Fibroblast of lung (primary cell): Measurements from ENCODE around the gene RCAN1. TPM values are rescaled to one million over a fixed set of nuclear protein-coding genes. Genes with fewer than 3 reads are reported as not detected.

Experiments
- DNase-seq, 2 donors: peaks; one replicate each; pipeline versions ENCODE4 v3.0.0 to v3.0.0-alpha.2; 2010; ENCODE audit warnings: low read depth in 2 of 2
- H2AFZ ChIP-seq: 2 replicates; pipeline ENCODE4 v1.5.1; 2012; ENCODE audit warnings: low read length, control low read depth, inconsistent platforms
- H3K27ac ChIP-seq: 2 replicates; pipeline ENCODE4 v1.5.1; 2011; ENCODE audit warnings: low read length, control low read depth; ENCODE audit not compliant: insufficient read depth
- H3K27me3 ChIP-seq: 2 replicates; pipeline ENCODE4 v1.5.1; 2011; ENCODE audit warnings: mild to moderate bottlenecking, low read length; ENCODE audit not compliant: control insufficient read depth, insufficient read depth
- H3K36me3 ChIP-seq: 2 replicates; pipeline ENCODE4 v1.5.1; 2011; ENCODE audit warnings: low read length; ENCODE audit not compliant: control insufficient read depth, insufficient read depth
- H3K4me1 ChIP-seq: 2 replicates; pipeline ENCODE4 v1.5.1; 2011; ENCODE audit warnings: low read length; ENCODE audit not compliant: control insufficient read depth, insufficient read depth; ENCODE audit errors: extremely low read depth
- H3K4me2 ChIP-seq: 2 replicates; pipeline ENCODE4 v1.5.1; 2011; ENCODE audit warnings: low read length, control low read depth; ENCODE audit not compliant: insufficient read depth; ENCODE audit errors: extremely low read depth
- H3K4me3 ChIP-seq, 4 experiments: fragments of 200-600 bp in 1 of 4; sonication (generic) in 1 of 4; replicated peaks in 1 of 4; 2 replicates each; pipeline ENCODE4 v1.5.1; 2011 to 2016; ENCODE audit warnings: low read length in 4 of 4, low read depth in 3 of 4, mild to moderate bottlenecking in 3 of 4, control low read depth in 2 of 4, inconsistent platforms in 1 of 4, mixed read lengths in 1 of 4; ENCODE audit not compliant: insufficient read depth in 1 of 4; ENCODE audit errors: control extremely low read depth in 1 of 4
- H3K79me2 ChIP-seq: 2 replicates; pipeline ENCODE4 v1.5.1; 2012; ENCODE audit warnings: mild to moderate bottlenecking, low read length, inconsistent platforms; ENCODE audit not compliant: control insufficient read depth, insufficient read depth
- H3K9ac ChIP-seq: 2 replicates; pipeline ENCODE4 v1.5.1; 2011; ENCODE audit warnings: mild to moderate bottlenecking, low read length, control low read depth; ENCODE audit not compliant: insufficient read depth
- H3K9me3 ChIP-seq: 2 replicates; pipeline ENCODE4 v1.5.1; 2012; ENCODE audit warnings: low read depth, low read length; ENCODE audit not compliant: control insufficient read depth, insufficient read depth
- H4K20me1 ChIP-seq: 2 replicates; pipeline ENCODE4 v1.5.1; 2011; ENCODE audit warnings: low read length; ENCODE audit not compliant: control insufficient read depth, insufficient read depth; ENCODE audit errors: extremely low read depth
- CTCF ChIP-seq, 2 donors: IDR thresholded peaks in 1 of 2; conservative IDR thresholded peaks in 1 of 2; 1 replicate in 1 of 2; 2 replicates in 1 of 2; pipeline ENCODE4 v1.5.1; 2011 to 2012; ENCODE audit warnings: low read length in 2 of 2, control low read depth in 1 of 2, inconsistent platforms in 1 of 2, low read depth in 1 of 2, mild to moderate bottlenecking in 1 of 2
- EZH2 ChIP-seq: IDR thresholded peaks from 2 replicates; pipeline ENCODE4 v1.5.1; 2012; ENCODE audit warnings: low read length, control low read depth, mild to moderate bottlenecking; ENCODE audit errors: missing control alignments
- polyA plus RNA-seq, 2 donors: library from polyadenylated mRNA; depleted of rRNA in 1 of 2; stranded (reverse) in 1 of 2; unstranded in 1 of 2; fragments of >200 nt; gene quantifications; 2 replicates each; pipeline ENCODE4 v1.2.1, GENCODE V29; 2011 to 2012; ENCODE audit warnings: missing spikeins in 1 of 2
- total RNA-seq: library from RNA; depleted of rRNA; stranded (reverse); fragments of >200 nt; gene quantifications from 2 replicates; pipeline ENCODE4 v1.2.1, GENCODE V29; 2014

The RCAN1 gene
- total and polyA plus RNA-seq, 2 donors (not counting 1 experiment from before 2014, with no cell fraction given): 94.8 to 259 TPM

- no peak overlapping the region for H2AFZ ChIP-seq
- no peak overlapping the region for H3K4me2 ChIP-seq
- no peak overlapping the region for H3K27ac ChIP-seq
- TF ChIP-seq EZH2: no peak
- no peak for TF ChIP-seq CTCF (conservative IDR thresholded peaks at IDR 0.05 in 1 of 2, IDR thresholded peaks at IDR 0.05 in 1 of 2; ENCODE audit: low read depth in 1 of 2, low read length in 2 of 2)
- peaks cover 20% of the 10 kb centered on the region for H3K79me2 ChIP-seq
- H3K9me3 ChIP-seq: no peaks in the 10 kb centered on the region
- H3K9ac ChIP-seq: no peak overlapping the region
- peaks cover 8% of the 10 kb centered on the region for H3K4me1 ChIP-seq
- no peaks in the 10 kb centered on the region for H3K27me3 ChIP-seq
- H4K20me1 ChIP-seq: no peaks in the 10 kb centered on the region
- H3K4me3 ChIP-seq: no peak overlapping the region
- H3K36me3 ChIP-seq: peaks cover 2% of the 10 kb centered on the region
- peak; percentile 58 to 84 for DNase-seq
Measured at GRCh38 chr21:34528131-34528561, 86.8 kb downstream of the RCAN1 start.

- H3K27ac ChIP-seq: peak overlapping the region; percentile 87
- peak overlapping the region; percentile 52 to 88 (median 62) for H3K4me3 ChIP-seq
- peak overlapping the region; percentile 55 for H3K4me2 ChIP-seq
- H2AFZ ChIP-seq: no peak overlapping the region
- no peaks in the 10 kb centered on the region for H3K27me3 ChIP-seq
- H4K20me1 ChIP-seq: no peaks in the 10 kb centered on the region
- DNase-seq: peak; percentile 100
- H3K79me2 ChIP-seq: peaks cover 25% of the 10 kb centered on the region
- no peak for TF ChIP-seq CTCF (conservative IDR thresholded peaks at IDR 0.05 in 1 of 2, IDR thresholded peaks at IDR 0.05 in 1 of 2; ENCODE audit: low read depth in 1 of 2, low read length in 2 of 2)
- no peak for TF ChIP-seq EZH2
- H3K9me3 ChIP-seq: no peaks in the 10 kb centered on the region
- H3K9ac ChIP-seq: peak overlapping the region; percentile 78
- peaks cover 10% of the 10 kb centered on the region for H3K4me1 ChIP-seq
- H3K36me3 ChIP-seq: peaks cover 9% of the 10 kb centered on the region
Measured at GRCh38 chr21:34526618-34527290, 88.2 kb downstream of the RCAN1 start.

GRCh38 chr21:34526241-34526617 is 88.7 kb downstream of the RCAN1 start:
- Histone ChIP-seq H3K4me2 (peak overlapping the region; percentile 89), H2AFZ (no peak overlapping the region), H3K9me3 (no peaks in the 10 kb centered on the region), H3K79me2 (peaks cover 25% of the 10 kb centered on the region), H4K20me1 (no peaks in the 10 kb centered on the region), H3K4me1 (peaks cover 10% of the 10 kb centered on the region), H3K36me3 (peaks cover 13% of the 10 kb centered on the region), H3K4me3 (peak overlapping the region; percentile 52 to 88 (median 62)), H3K27ac (peak overlapping the region; percentile 87), H3K27me3 (no peaks in the 10 kb centered on the region), H3K9ac (peak overlapping the region; percentile 78)
- no peak for DNase-seq
- TF ChIP-seq EZH2 (no peak), CTCF (conservative IDR thresholded peaks at IDR 0.05 in 1 of 2, IDR thresholded peaks at IDR 0.05 in 1 of 2; ENCODE audit: low read depth in 1 of 2, low read length in 2 of 2) (no peak)
